ENCODE measurements around the gene NOB1. TPM values are rescaled to one million over a fixed set of nuclear protein-coding genes. Genes with fewer than 3 reads are reported as not detected.

NOB1 gene
- total and polyA plus RNA-seq, 4 donors = 6.9 to 19.7 (median 12.5) TPM

GRCh38 chr16:69799611-69800031, 44.9 kb upstream of the NOB1 start:
- H3K9ac ChIP-seq (ENCODE audit: low read depth in 1 of 2, low read length in 2 of 2) = no peak overlapping the region
- peaks cover 9 to 17% (median 13%) of the 10 kb centered on the region in 4 donors for H3K36me3 ChIP-seq (ENCODE audit: control insufficient read depth in 4 of 4, insufficient read depth in 3 of 4, low read depth in 1 of 4, low read length in 3 of 4)
- no peaks in the 10 kb centered on the region for H3K27me3 ChIP-seq (ENCODE audit: control insufficient read depth in 4 of 4, insufficient read depth in 4 of 4, low read length in 3 of 4)
- H3K4me3 ChIP-seq (ENCODE audit: low read depth in 1 of 3, low read length in 3 of 3) = no peak overlapping the region
- no peak overlapping the region for H3K27ac ChIP-seq (ENCODE audit: low read depth in 1 of 2, low read length in 2 of 2)
- H3K9me3 ChIP-seq (ENCODE audit: control insufficient read depth in 4 of 4, low read length in 3 of 4) = no peaks in the 10 kb centered on the region
- TF ChIP-seq TAF1 (conservative IDR thresholded peaks at IDR 0.05) (no peak), GABPA (IDR thresholded peaks at IDR 0.05 in 1 of 2, conservative IDR thresholded peaks at IDR 0.05 in 1 of 2) (no peak), HNF4G (IDR thresholded peaks at IDR 0.05) (no peak), JUND (IDR thresholded peaks at IDR 0.05) (no peak), CTCF (IDR thresholded peaks at IDR 0.05; ENCODE audit: low read depth, low read length, missing input control) (no peak), RXRA (IDR thresholded peaks at IDR 0.05) (no peak), EGR1 (IDR thresholded peaks at IDR 0.05; ENCODE audit: low read depth in 2 of 2) (no peak), YY1 (IDR thresholded peaks at IDR 0.05) (no peak), NR2F2 (IDR thresholded peaks at IDR 0.05) (no peak), RAD21 (IDR thresholded peaks at IDR 0.05) (no peak), FOXA2 (IDR thresholded peaks at IDR 0.05) (no peak), HNF4A (conservative IDR thresholded peaks at IDR 0.05) (no peak), FOXA1 (IDR thresholded peaks at IDR 0.05) (no peak), SP1 (IDR thresholded peaks at IDR 0.05) (no peak)
- TF ChIP-seq, protein P1, sequence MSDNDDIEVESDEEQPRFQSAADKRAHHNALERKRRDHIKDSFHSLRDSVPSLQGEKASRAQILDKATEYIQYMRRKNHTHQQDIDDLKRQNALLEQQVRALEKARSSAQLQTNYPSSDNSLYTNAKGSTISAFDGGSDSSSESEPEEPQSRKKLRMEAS (IDR thresholded peaks at IDR 0.05) = no peak
- TF ChIP-seq, protein P2, sequence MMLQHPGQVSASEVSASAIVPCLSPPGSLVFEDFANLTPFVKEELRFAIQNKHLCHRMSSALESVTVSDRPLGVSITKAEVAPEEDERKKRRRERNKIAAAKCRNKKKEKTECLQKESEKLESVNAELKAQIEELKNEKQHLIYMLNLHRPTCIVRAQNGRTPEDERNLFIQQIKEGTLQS (IDR thresholded peaks at IDR 0.05) = no peak
- TF ChIP-seq, protein P3, sequence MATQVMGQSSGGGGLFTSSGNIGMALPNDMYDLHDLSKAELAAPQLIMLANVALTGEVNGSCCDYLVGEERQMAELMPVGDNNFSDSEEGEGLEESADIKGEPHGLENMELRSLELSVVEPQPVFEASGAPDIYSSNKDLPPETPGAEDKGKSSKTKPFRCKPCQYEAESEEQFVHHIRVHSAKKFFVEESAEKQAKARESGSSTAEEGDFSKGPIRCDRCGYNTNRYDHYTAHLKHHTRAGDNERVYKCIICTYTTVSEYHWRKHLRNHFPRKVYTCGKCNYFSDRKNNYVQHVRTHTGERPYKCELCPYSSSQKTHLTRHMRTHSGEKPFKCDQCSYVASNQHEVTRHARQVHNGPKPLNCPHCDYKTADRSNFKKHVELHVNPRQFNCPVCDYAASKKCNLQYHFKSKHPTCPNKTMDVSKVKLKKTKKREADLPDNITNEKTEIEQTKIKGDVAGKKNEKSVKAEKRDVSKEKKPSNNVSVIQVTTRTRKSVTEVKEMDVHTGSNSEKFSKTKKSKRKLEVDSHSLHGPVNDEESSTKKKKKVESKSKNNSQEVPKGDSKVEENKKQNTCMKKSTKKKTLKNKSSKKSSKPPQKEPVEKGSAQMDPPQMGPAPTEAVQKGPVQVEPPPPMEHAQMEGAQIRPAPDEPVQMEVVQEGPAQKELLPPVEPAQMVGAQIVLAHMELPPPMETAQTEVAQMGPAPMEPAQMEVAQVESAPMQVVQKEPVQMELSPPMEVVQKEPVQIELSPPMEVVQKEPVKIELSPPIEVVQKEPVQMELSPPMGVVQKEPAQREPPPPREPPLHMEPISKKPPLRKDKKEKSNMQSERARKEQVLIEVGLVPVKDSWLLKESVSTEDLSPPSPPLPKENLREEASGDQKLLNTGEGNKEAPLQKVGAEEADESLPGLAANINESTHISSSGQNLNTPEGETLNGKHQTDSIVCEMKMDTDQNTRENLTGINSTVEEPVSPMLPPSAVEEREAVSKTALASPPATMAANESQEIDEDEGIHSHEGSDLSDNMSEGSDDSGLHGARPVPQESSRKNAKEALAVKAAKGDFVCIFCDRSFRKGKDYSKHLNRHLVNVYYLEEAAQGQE (IDR thresholded peaks at IDR 0.05) = no peak
- TF ChIP-seq, protein P4, sequence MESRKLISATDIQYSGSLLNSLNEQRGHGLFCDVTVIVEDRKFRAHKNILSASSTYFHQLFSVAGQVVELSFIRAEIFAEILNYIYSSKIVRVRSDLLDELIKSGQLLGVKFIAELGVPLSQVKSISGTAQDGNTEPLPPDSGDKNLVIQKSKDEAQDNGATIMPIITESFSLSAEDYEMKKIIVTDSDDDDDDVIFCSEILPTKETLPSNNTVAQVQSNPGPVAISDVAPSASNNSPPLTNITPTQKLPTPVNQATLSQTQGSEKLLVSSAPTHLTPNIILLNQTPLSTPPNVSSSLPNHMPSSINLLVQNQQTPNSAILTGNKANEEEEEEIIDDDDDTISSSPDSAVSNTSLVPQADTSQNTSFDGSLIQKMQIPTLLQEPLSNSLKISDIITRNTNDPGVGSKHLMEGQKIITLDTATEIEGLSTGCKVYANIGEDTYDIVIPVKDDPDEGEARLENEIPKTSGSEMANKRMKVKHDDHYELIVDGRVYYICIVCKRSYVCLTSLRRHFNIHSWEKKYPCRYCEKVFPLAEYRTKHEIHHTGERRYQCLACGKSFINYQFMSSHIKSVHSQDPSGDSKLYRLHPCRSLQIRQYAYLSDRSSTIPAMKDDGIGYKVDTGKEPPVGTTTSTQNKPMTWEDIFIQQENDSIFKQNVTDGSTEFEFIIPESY (IDR thresholded peaks at IDR 0.05) = no peak
- DNase-seq (ENCODE audit: low spot score) = no peak
- 93% methylated on average over 11 of the region's 11 CpGs for whole genome bisulfite sequencing
- H3K4me1 ChIP-seq (ENCODE audit: control insufficient read depth in 4 of 4, insufficient read depth in 4 of 4, low read length in 3 of 4) = peaks cover 0 to 4% (median 1%) of the 10 kb centered on the region in 4 donors

Measured in liver (tissue), 9 donors.